ENCODE measurements around the gene SULT4A1.

Gene SULT4A1

DNA sequence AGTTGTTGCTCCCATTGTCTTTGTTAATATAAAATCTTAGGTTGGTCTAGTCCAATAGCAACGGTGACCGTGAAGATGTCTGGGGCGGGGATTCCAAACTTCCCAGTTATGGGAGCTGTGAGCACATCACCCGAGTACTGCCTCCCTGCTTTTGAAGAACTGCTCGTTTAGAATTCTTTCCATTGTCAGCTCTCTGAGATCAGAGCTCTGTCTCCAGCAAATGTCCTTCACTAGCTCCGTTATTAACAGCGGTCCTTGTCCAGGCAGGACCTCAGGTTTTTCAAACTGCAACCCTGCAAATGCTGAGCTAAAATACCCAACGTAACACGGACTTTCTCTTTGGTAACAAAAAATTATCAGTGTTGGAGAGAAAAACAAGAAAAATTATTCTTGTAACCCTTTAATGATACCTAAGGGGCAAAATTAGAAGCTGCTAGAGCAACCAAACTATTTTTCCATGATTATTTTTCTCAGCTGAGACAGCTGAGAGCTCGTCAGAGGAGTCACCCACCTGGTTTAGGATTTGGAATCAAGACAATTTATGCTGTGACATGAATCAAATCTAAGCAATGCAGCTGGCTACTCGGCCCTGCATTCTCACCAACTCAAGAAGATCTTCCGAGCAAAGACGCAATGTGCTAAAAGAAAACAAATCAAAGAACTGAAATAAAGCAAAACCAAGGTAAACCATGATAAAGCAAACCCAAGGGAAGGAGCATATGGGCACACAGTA is 35.1 kb downstream of the SULT4A1 start:
- no peak for DNase-seq

- DNase-seq, result no peak
Observed at GRCh38 chr22:43826142-43827002, 35.9 kb downstream of the SULT4A1 start.

DNA sequence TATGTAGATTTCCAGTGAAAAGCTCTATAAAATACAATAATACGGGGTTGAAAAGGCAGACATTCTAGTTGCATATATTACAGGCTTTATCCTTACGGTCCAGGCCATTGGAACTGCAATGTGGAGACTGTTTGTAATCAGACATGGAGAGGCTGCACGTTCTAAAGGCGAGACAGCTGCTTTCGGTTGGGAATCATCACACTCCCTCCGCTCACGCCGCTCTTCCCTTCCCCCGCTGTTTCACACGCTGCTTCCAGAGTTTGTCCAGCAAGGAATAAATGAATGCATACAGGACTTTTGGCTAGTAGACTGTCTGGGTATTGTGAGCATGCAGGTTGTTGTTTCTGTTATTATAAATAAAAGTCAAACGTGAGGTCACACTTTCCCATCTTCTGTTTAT is 36.7 kb downstream of the SULT4A1 start:
- DNase-seq, result no peak

DNA sequence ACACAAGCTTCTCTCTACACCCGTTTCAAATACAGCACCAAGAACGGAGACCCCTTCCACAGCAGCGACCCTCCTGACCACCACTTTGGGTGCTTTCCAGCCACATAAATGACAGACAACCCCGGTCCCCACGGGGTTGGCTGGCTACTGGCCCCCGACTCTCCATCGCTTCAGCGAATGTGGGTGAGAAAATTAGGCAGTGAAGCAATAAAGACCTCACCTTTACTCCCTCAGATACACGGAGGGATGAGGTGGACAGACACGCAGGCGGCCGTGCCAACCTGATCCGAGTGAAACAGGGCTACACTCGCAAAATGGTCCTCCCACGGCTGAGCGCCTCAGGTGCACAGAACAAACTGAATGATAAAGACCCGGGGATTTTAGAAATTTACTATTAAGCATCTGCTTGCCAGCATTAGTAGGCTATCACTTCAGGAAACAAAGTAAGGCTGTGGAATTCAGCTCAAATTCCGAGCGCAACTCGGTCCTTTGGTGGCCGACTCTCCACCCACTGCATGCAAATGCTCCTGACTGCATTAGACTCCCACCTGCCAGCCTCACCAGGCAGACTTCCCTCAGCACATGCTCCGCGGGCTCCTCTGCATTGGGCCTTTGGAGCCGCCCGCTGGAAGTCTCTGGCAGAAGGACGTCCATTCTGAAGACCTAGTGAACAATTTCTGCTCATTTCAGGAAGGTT is 37.4 kb downstream of the SULT4A1 start:
- no peak for DNase-seq

- no peak for DNase-seq
Observed at GRCh38 chr22:43823911-43824665, 38.2 kb downstream of the SULT4A1 start.

DNA sequence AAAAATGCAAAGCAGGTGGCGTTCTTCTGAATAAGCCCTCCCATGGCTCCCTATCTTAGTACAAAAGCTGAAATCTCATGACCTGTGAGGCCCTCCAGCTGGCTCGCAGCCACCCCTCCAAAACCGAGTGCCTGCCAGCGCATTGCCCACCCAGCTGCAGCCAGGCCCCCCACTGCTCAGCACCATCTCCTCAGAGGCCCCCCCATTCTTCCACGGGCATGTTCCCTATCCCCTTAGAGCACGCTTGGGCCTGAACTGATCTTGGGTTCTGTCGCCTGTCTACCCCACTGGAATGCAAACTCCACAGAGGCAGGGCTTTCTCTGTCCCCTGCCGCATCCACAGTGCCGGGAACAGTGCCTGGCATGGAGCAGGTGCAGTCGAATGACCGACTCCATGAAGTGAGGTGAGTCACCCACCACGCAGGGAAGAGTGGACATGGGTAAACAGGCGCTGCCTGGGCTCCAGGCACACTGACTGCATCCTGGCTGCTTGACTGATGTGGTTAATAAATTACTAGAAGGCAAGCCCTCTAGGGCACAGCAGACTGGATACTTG is 38.9 kb downstream of the SULT4A1 start:
- DNase-seq, result no peak

DNA sequence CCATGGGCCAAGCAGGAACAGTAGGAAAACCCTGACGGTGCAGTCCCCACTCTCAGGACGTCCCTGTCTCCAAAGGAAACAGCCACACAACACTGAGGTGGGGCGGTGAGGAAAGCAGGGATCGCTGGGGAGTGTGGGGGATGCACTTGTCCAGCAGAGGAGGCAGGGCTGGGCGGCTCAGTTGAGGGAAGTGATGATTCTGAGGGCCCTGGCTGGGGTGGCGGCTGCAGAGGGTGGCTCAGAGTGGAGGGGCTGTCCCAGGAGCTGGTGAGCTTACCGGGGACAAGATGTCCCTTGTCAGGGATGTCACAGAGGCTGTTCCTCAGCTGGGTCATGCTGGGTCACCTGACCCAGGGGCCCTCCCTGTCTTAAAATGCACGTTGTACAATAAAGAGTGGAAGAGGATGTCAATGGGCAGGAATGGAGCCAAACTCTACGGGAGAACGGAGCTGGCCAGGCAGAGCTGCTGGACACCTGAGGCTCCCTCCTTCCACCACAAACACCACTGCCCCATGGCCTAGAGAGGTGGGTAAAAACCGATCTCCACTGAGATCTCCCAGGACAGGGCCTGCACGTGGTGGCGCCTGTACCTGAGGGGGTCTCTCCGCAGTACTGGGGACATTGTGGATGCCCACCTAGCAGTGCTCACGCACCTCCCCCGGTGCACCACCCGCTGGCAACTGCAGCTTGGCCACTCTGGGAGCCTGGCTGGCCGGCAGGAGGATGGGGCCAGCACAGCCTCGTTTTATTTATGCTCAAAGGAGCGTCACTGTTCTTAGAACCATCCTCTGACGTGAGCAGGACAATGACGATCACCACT is 40.5 kb downstream of the SULT4A1 start:
- DNase-seq, result no peak

GRCh38 chr22:43820651-43821305 is 41.5 kb downstream of the SULT4A1 start:
- no peak for DNase-seq

- DNase-seq, result no peak
Observed at GRCh38 chr22:43819931-43820640, 42.2 kb downstream of the SULT4A1 start.

- DNase-seq, result no peak
Observed at GRCh38 chr22:43819421-43819921, 42.8 kb downstream of the SULT4A1 start.

DNA sequence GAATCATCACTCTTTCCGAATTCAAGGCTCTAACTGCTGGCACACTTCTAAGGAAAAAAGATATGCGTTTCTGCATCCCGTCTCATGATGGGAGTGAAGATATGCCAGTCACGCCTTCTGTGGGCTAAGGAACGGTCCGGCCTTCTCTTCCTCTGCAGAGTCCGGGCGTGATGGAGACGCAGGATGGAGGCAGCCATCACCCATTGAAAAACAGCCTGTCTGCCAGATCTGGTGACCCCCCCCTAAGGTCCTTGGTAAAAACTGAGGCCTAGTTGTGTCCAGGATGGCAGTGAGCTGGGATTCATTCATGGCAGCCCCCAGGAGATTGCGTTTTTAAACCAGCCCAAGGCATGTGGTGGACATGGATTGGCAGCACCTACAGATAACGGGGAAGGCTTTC is 43.3 kb downstream of the SULT4A1 start:
- no peak for DNase-seq

GRCh38 chr22:43817402-43817801 is 44.9 kb downstream of the SULT4A1 start:
- DNase-seq, result no peak

DNA sequence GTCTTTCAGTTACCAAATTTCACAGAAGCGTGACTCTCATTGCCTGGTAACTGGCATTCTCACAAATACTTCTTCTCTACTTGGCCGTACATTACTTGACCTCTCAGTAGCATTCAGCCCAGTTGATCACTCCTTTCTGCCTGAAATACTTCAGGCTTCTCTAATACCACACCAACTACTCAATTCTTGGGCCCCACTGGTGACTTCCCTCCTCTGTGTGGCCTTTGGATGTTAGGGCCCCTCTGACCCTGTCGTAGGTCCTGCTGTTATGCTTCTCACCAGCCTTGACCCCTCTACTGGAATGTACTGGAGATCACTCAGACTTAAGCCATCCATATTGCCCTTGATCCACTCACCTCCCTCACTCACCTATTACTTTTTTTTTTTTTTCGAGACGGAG is 48.0 kb downstream of the SULT4A1 start:
- no peak for DNase-seq

- no peak for DNase-seq
Observed at GRCh38 chr22:43812890-43813289, 49.4 kb downstream of the SULT4A1 start.

DNA sequence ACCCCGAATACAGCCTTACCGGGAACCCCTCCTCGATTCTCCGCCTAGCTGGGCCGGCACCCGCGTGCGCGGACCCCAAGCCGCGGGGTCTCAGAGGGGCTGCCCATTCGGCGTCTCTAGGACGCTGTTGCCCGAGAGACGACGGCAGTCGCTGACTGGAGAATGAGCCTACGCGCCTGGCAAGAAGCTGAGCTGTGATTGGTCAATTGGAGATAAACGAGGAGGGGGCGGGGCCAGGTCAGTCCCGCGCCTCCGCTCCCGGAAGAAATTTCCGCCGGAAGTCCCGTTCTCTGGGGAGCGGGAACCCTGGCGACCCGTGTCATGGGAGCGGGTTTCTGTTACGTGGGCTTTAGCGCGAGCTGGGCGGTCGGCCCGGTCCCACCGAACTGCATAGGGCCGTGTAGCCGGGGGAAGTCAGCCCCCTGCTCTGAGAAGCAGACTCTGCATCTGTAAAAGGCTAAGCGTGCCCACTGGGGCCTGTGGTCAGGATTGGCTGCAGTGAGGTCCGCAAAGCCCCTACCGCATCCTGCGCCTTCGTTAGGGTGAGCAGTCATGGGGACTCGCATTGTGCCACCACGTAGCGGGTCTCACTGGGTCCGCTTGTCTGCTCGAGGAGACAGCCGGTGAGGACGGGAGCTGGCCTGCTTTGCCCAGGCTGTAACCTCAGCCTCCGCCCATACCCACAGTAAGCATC is 50.0 kb downstream of the SULT4A1 start, which contains the start of gene EFCAB6:
TSS of gene EFCAB6 (minus strand) at position 157 of the 694 bp plus-strand sequence. CDS start 29,987 bp downstream, outside the sequence.
- DNase-seq, result peak; percentile 94 to 95

GRCh38 chr22:43811777-43812148 is 50.5 kb downstream of the SULT4A1 start:
- no peak for DNase-seq

DNA sequence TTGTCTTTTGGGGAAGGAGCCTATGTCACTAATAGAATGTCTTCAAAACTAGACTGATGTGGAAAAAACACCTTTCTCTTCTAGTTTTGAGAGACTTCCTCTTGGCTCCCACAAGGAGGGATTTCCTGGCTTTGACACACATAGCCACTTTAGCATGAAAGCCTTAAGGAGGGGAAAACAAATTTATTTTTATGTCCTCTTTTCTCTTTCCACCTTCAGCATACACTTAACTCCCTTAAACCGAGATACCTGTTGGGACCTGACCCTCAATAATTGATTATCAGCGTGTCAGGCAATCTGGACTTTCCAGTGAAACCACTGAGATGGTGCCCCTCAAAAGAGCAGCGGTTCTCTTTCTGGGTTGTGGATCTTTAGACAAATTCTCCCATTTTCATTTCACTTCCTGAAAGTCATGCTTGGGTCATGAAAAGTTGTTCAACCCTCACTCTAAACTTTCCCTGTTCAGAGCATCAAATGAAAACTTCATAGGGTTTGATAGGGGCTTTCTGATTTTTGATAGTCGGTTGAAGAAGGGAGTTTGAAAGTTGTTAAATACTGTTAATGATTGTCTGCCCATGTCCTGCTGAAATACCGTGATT is 59.3 kb downstream of the SULT4A1 start:
- DNase-seq, result no peak

GRCh38 chr22:43800970-43801369 is 61.3 kb downstream of the SULT4A1 start:
- no peak for DNase-seq

GRCh38 chr22:43798492-43798891 is 63.8 kb downstream of the SULT4A1 start:
- DNase-seq, result no peak
